BE2C (cell line): Measurements from ENCODE around the gene GPC6.

Experiments
- DNase-seq: peaks from one replicate; pipeline ENCODE4 v3.0.0-alpha.2; 2020
- H3K27me3 ChIP-seq: fragments of 250-450 bp; sonication (Bioruptor Pico); 2 replicates; pipeline ENCODE4 v1.5.1; 2020; ENCODE audit warnings: mild to moderate bottlenecking
- H3K36me3 ChIP-seq: fragments of 250-450 bp; sonication (Bioruptor Pico); 2 replicates; pipeline ENCODE4 v1.5.1; 2020; ENCODE audit warnings: mild to moderate bottlenecking
- H3K4me1 ChIP-seq: fragments of 250-450 bp; sonication (Bioruptor Pico); 2 replicates; pipeline ENCODE4 v1.5.1; 2020
- H3K4me3 ChIP-seq: 2 replicates; pipeline ENCODE4 v1.5.1; 2011; ENCODE audit warnings: low read depth, low read length
- H3K9me3 ChIP-seq: fragments of 250-450 bp; sonication (Bioruptor Pico); 2 replicates; pipeline ENCODE4 v1.5.1; 2020
- CTCF ChIP-seq: IDR thresholded peaks from 2 replicates; pipeline ENCODE4 v1.5.1; 2012; ENCODE audit warnings: mild to moderate bottlenecking, low read depth, low read length

GPC6 gene

GRCh38 chr13:93721483-93721882 lies 494.9 kb downstream of the GPC6 start:
- no peak for TF ChIP-seq CTCF
- Histone ChIP-seq H3K9me3 (no peaks in the 10 kb centered on the region), H3K4me3 (no peak overlapping the region), H3K36me3 (no peaks in the 10 kb centered on the region), H3K4me1 (no peaks in the 10 kb centered on the region; the same call in 1 of the 2 replicates), H3K27me3 (no peaks in the 10 kb centered on the region)
- no peak for DNase-seq

- peak; percentile 16 for DNase-seq
- no peaks in the 10 kb centered on the region for H3K36me3 ChIP-seq
- no peaks in the 10 kb centered on the region for H3K27me3 ChIP-seq
- no peak overlapping the region for H3K4me3 ChIP-seq
- no peaks in the 10 kb centered on the region; the same call in 1 of the 2 replicates for H3K4me1 ChIP-seq
- no peak for TF ChIP-seq CTCF
- H3K9me3 ChIP-seq = no peaks in the 10 kb centered on the region
Measured at GRCh38 chr13:93723316-93723715, 496.7 kb downstream of the GPC6 start.

GRCh38 chr13:93724187-93724586 lies 497.6 kb downstream of the GPC6 start:
- Histone ChIP-seq H3K36me3 (no peaks in the 10 kb centered on the region), H3K4me1 (no peaks in the 10 kb centered on the region; the same call in 1 of the 2 replicates)
- no peak for TF ChIP-seq CTCF

GRCh38 chr13:93726173-93726957 lies 499.8 kb downstream of the GPC6 start:
- H3K36me3 ChIP-seq = no peaks in the 10 kb centered on the region
- no peak overlapping the region for H3K4me3 ChIP-seq
- no peaks in the 10 kb centered on the region for H3K27me3 ChIP-seq
- TF ChIP-seq CTCF = no peak
- peaks cover 5% of the 10 kb centered on the region; the same call in 1 of the 2 replicates for H3K4me1 ChIP-seq
- H3K9me3 ChIP-seq = no peaks in the 10 kb centered on the region
- no peak for DNase-seq

More at GRCh38 chr13:93724187-93724586, 497.6 kb downstream of the GPC6 start:
- no peaks in the 10 kb centered on the region for H3K27me3 ChIP-seq
- H3K9me3 ChIP-seq = no peaks in the 10 kb centered on the region
- no peak overlapping the region for H3K4me3 ChIP-seq
- no peak for DNase-seq

- Histone ChIP-seq H3K27me3 (no peaks in the 10 kb centered on the region), H3K4me1 (peaks cover 5% of the 10 kb centered on the region; the same call in 1 of the 2 replicates), H3K4me3 (no peak overlapping the region), H3K36me3 (no peaks in the 10 kb centered on the region), H3K9me3 (no peaks in the 10 kb centered on the region)
- DNase-seq = no peak
- TF ChIP-seq CTCF = no peak
Measured at GRCh38 chr13:93727211-93728141, 500.9 kb downstream of the GPC6 start.

- peaks cover 5% of the 10 kb centered on the region; the same call in 1 of the 2 replicates for H3K4me1 ChIP-seq
Measured at GRCh38 chr13:93729383-93729782, 502.8 kb downstream of the GPC6 start.

More at GRCh38 chr13:93729383-93729782, 502.8 kb downstream of the GPC6 start:
- no peak for TF ChIP-seq CTCF
- H3K4me3 ChIP-seq = no peak overlapping the region
- no peak for DNase-seq
- H3K9me3 ChIP-seq = no peaks in the 10 kb centered on the region
- H3K27me3 ChIP-seq = no peaks in the 10 kb centered on the region
- no peaks in the 10 kb centered on the region for H3K36me3 ChIP-seq
